C4-2B (cell line): Measurements from ENCODE around the gene KLK5.
"Not testable (repeated sequence)": the region's sequence is repeated elsewhere in the genome, so short reads cannot be mapped to it uniquely, and the experiment has no call there.

Source experiments
- H3K27ac ChIP-seq: fragments of 450-650 bp; 2 replicates; pipeline ENCODE4 v1.5.1; 2017
- ZFX ChIP-seq: fragments of 450-650 bp; IDR thresholded peaks from 2 replicates; pipeline ENCODE4 v1.6.1; 2017
- TF ChIP-seq, protein P1 (sequence below): fragments of 450-650 bp; conservative IDR thresholded peaks from 2 replicates; pipeline ENCODE4 v1.5.1; 2017; ENCODE audit warnings: mild to moderate bottlenecking

KLK5 gene

GRCh38 chr19:50977626-50978025 lies 24.8 kb upstream of the KLK5 start:
- no peak overlapping the region for H3K27ac ChIP-seq
- TF ChIP-seq, protein P1, sequence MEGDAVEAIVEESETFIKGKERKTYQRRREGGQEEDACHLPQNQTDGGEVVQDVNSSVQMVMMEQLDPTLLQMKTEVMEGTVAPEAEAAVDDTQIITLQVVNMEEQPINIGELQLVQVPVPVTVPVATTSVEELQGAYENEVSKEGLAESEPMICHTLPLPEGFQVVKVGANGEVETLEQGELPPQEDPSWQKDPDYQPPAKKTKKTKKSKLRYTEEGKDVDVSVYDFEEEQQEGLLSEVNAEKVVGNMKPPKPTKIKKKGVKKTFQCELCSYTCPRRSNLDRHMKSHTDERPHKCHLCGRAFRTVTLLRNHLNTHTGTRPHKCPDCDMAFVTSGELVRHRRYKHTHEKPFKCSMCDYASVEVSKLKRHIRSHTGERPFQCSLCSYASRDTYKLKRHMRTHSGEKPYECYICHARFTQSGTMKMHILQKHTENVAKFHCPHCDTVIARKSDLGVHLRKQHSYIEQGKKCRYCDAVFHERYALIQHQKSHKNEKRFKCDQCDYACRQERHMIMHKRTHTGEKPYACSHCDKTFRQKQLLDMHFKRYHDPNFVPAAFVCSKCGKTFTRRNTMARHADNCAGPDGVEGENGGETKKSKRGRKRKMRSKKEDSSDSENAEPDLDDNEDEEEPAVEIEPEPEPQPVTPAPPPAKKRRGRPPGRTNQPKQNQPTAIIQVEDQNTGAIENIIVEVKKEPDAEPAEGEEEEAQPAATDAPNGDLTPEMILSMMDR = no peak
- TF ChIP-seq ZFX = no peak

GRCh38 chr19:50975766-50976165 lies 22.9 kb upstream of the KLK5 start:
- H3K27ac ChIP-seq = no peak overlapping the region
- no peak for TF ChIP-seq ZFX
- TF ChIP-seq, protein P1 = no peak

GRCh38 chr19:50974702-50975556 lies 22.1 kb upstream of the KLK5 start:
- H3K27ac ChIP-seq = no peak overlapping the region
- TF ChIP-seq, protein P1 = no peak
- no peak for TF ChIP-seq ZFX

DNA sequence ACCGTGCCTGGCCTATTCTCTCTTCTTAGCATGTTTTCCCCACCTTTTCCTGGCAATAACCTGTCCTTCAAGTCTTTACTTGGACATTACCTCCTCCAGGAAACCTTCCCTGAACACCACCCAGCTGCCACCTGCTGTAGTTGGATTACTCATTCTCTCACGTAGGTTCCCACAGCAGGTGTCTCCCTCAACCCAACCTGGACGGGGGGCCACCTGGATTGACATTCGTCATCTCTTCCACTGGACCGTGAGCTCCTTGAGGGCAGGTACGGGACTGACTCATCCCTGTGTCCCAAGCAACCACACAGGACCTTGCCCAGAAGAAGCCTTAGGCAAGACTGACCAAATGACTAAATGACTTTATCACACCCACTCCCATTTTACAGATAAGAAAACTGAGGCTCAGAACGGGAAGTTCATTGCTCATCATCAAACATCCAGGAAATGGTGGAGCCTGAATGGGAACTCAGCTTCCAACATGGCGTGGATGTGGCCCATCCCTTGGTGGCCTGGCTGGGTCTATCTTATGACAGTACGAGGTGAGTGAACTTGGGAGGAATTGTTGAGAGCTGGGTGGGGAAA lies 20.0 kb upstream of the KLK5 start:
- no peak for TF ChIP-seq ZFX
- TF ChIP-seq, protein P1 = no peak
- H3K27ac ChIP-seq = no peak overlapping the region

- not testable (repeated sequence) for H3K27ac ChIP-seq
Observed at GRCh38 chr19:50969810-50970209, 17.0 kb upstream of the KLK5 start.

- no peak within 1 kb of the TSS for H3K27ac ChIP-seq
- no peak for TF ChIP-seq ZFX
- TF ChIP-seq, protein P1 = no peak
Observed at GRCh38 chr19:50969413-50969760, 16.5 kb upstream of the KLK5 start, which contains the start of gene KLK6. Gene KLK6, minus strand, starts transcription at chr19:50969591. Its CDS starts 1,487 bp downstream, at chr19:50968104.

- TF ChIP-seq, protein P1 = no peak
- TF ChIP-seq ZFX = no peak
- H3K27ac ChIP-seq = no peak overlapping the region
Observed at GRCh38 chr19:50968716-50969412, 16.0 kb upstream of the KLK5 start.
